Ishikawa (cell line): Measurements from ENCODE around the gene ARHGEF35.

ENCODE experiments used
- CREB1 ChIP-seq: IDR thresholded peaks from 2 replicates; pipeline ENCODE4 v1.6.1; 2012; ENCODE audit warnings: low read depth
- TF ChIP-seq, protein P1 (sequence below): IDR thresholded peaks from 2 replicates; pipeline ENCODE4 v1.6.1; 2012; ENCODE audit warnings: low read depth, mild to moderate bottlenecking
- TF ChIP-seq, protein P2 (sequence below): IDR thresholded peaks from 2 replicates; pipeline ENCODE4 v1.6.1; 2012

DNA sequence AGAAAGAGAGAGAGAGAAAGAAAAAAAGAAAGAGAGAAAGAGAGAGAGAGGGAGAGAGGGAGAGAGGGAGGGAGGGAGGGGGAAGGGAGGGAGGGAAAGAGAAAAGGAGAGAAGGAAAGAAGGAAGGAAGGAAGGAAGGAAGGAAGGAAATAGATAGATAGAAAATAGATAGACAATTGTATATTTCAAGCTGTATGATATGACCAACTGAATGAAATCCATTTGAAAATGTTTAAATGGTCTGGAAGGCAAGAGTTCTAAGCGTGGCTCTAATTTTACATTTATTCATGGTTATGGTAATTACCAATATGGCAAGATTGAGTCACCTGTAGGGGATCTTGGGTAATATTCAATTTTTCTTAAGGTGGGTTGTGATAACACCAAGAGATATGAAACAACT is 36.8 kb downstream of the ARHGEF35 start:
- TF ChIP-seq, protein P1, sequence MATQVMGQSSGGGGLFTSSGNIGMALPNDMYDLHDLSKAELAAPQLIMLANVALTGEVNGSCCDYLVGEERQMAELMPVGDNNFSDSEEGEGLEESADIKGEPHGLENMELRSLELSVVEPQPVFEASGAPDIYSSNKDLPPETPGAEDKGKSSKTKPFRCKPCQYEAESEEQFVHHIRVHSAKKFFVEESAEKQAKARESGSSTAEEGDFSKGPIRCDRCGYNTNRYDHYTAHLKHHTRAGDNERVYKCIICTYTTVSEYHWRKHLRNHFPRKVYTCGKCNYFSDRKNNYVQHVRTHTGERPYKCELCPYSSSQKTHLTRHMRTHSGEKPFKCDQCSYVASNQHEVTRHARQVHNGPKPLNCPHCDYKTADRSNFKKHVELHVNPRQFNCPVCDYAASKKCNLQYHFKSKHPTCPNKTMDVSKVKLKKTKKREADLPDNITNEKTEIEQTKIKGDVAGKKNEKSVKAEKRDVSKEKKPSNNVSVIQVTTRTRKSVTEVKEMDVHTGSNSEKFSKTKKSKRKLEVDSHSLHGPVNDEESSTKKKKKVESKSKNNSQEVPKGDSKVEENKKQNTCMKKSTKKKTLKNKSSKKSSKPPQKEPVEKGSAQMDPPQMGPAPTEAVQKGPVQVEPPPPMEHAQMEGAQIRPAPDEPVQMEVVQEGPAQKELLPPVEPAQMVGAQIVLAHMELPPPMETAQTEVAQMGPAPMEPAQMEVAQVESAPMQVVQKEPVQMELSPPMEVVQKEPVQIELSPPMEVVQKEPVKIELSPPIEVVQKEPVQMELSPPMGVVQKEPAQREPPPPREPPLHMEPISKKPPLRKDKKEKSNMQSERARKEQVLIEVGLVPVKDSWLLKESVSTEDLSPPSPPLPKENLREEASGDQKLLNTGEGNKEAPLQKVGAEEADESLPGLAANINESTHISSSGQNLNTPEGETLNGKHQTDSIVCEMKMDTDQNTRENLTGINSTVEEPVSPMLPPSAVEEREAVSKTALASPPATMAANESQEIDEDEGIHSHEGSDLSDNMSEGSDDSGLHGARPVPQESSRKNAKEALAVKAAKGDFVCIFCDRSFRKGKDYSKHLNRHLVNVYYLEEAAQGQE: no peak
- no peak for TF ChIP-seq CREB1
- TF ChIP-seq, protein P2, sequence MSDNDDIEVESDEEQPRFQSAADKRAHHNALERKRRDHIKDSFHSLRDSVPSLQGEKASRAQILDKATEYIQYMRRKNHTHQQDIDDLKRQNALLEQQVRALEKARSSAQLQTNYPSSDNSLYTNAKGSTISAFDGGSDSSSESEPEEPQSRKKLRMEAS: no peak
